GM23338 (cell line): ENCODE results near the gene TBP. TPM values are rescaled to one million over a fixed set of nuclear protein-coding genes. Genes with fewer than 3 reads are reported as not detected.
A peak's percentile ranks its signal among the peaks of the same experiment; 100 is the strongest.

Experiments
- ATAC-seq: fragments of 200-7000 bp; cut with Tn5 transposase; 3 replicates; pipeline ENCODE4 v1.9.1; 2020
- DNase-seq: peaks from one replicate; pipeline ENCODE4 v3.0.0-alpha.2; 2015; ENCODE audit warnings: low spot score
- H2AFZ ChIP-seq: fragments of 200-600 bp; sonication (generic); 2 replicates; pipeline ENCODE4 v1.8.0; 2016; ENCODE audit warnings: antibody characterized with exemption, mild to moderate bottlenecking, moderate library complexity
- H3F3A ChIP-seq: fragments of 200-600 bp; sonication (generic); replicated peaks from 2 replicates; pipeline ENCODE4 v1.8.0; 2017; ENCODE audit warnings: antibody characterized with exemption, mixed run types, low read depth
- H3K27ac ChIP-seq: fragments of 200-600 bp; sonication (generic); 2 replicates; pipeline ENCODE4 v1.6.1; 2016; ENCODE audit warnings: low read depth
- H3K27me3 ChIP-seq: fragments of 200-600 bp; sonication (generic); 2 replicates; pipeline ENCODE4 v1.8.0; 2016; ENCODE audit warnings: mild to moderate bottlenecking, mixed run types, moderate library complexity; ENCODE audit not compliant: insufficient read depth
- H3K36me3 ChIP-seq: fragments of 200-600 bp; sonication (generic); 2 replicates; pipeline ENCODE4 v1.8.0; 2016; ENCODE audit warnings: mild to moderate bottlenecking; ENCODE audit not compliant: insufficient read depth
- H3K4me1 ChIP-seq: fragments of 200-600 bp; sonication (generic); 2 replicates; pipeline ENCODE4 v1.8.0; 2016; ENCODE audit warnings: mild to moderate bottlenecking, moderate library complexity; ENCODE audit not compliant: insufficient read depth
- H3K4me2 ChIP-seq: fragments of 200-600 bp; sonication (generic); 2 replicates; pipeline ENCODE4 v1.7.1; 2017; ENCODE audit warnings: mixed run types
- H3K4me3 ChIP-seq: fragments of 200-600 bp; sonication (generic); 2 replicates; pipeline ENCODE4 v1.6.1; 2016; ENCODE audit warnings: mixed run types
- H3K79me2 ChIP-seq: fragments of 200-600 bp; sonication (generic); replicated peaks from 2 replicates; pipeline ENCODE4 v1.8.0; 2017; ENCODE audit warnings: mild to moderate bottlenecking; ENCODE audit not compliant: insufficient read depth
- H3K9me2 ChIP-seq: fragments of 200-600 bp; sonication (generic); 2 replicates; pipeline ENCODE4 v1.8.0; 2017; ENCODE audit not compliant: insufficient read depth
- H4K20me1 ChIP-seq: fragments of 200-600 bp; sonication (generic); replicated peaks from 2 replicates; pipeline ENCODE4 v1.8.0; 2017; ENCODE audit warnings: mild to moderate bottlenecking; ENCODE audit not compliant: insufficient read depth
- H3K27ac Mint-ChIP-seq: 2 replicates; pipeline ENCODE4 v1.8.0; 2020; ENCODE audit warnings: inconsistent platforms, mild to moderate bottlenecking, moderate library complexity, mixed read lengths
- H3K27me3 Mint-ChIP-seq: 3 replicates; pipeline ENCODE4 v1.8.0; 2022; ENCODE audit warnings: low read depth, mild to moderate bottlenecking, moderate library complexity, mixed read lengths, inconsistent platforms; ENCODE audit not compliant: insufficient read depth, poor library complexity
- H3K36me3 Mint-ChIP-seq: 3 replicates; pipeline ENCODE4 v1.8.0; 2021; ENCODE audit warnings: low read depth, mild to moderate bottlenecking, inconsistent platforms, moderate library complexity, mixed read lengths
- H3K4me1 Mint-ChIP-seq: 3 replicates; pipeline ENCODE4 v1.8.0; 2020; ENCODE audit warnings: mild to moderate bottlenecking, inconsistent platforms, mixed read lengths
- H3K4me3 Mint-ChIP-seq: 3 replicates; pipeline ENCODE4 v1.8.0; 2021; ENCODE audit warnings: moderate library complexity, mild to moderate bottlenecking, inconsistent platforms, mixed read lengths
- H3K9me3 Mint-ChIP-seq: 3 replicates; pipeline ENCODE4 v1.8.0; 2020; ENCODE audit warnings: moderate library complexity, mild to moderate bottlenecking, inconsistent platforms, mixed read lengths
- CREB1 ChIP-seq: fragments of 250-450 bp; sonication (Bioruptor Pico); IDR thresholded peaks from 2 replicates; pipeline ENCODE4 v1.5.0; 2020; ENCODE audit warnings: low read depth, mild to moderate bottlenecking, moderate library complexity
- EZH2 ChIP-seq: fragments of 200-600 bp; sonication (generic); IDR thresholded peaks from one replicate; pipeline ENCODE4 v1.8.0; 2017; ENCODE audit warnings: antibody characterized with exemption, mild to moderate bottlenecking, low read depth; ENCODE audit not compliant: unreplicated experiment
- EZH2phosphoT487 ChIP-seq: fragments of 200-600 bp; sonication (generic); IDR thresholded peaks from one replicate; pipeline ENCODE4 v1.8.1; 2018; ENCODE audit warnings: antibody characterized with exemption; ENCODE audit not compliant: unreplicated experiment
- JUNB ChIP-seq: IDR thresholded peaks from one replicate; pipeline ENCODE4 v1.6.1; 2016; ENCODE audit warnings: antibody characterized with exemption; ENCODE audit not compliant: unreplicated experiment
- NANOG ChIP-seq: IDR thresholded peaks from 2 replicates; pipeline ENCODE4 v1.6.1; 2016; ENCODE audit warnings: antibody characterized with exemption, borderline replicate concordance
- POLR2AphosphoS5 ChIP-seq: IDR thresholded peaks from 2 replicates; pipeline ENCODE4 v1.6.1; 2016; ENCODE audit warnings: antibody characterized with exemption, low read depth
- REST ChIP-seq: IDR thresholded peaks from one replicate; pipeline ENCODE4 v1.6.1; 2018; ENCODE audit warnings: antibody characterized with exemption; ENCODE audit not compliant: unreplicated experiment
- STAT1 ChIP-seq: IDR thresholded peaks from one replicate; pipeline ENCODE4 v1.6.1; 2016; ENCODE audit warnings: antibody characterized with exemption; ENCODE audit not compliant: unreplicated experiment
- ZNF114 ChIP-seq: fragments of 250-450 bp; sonication (Bioruptor Pico); IDR thresholded peaks from 2 replicates; pipeline ENCODE4 v1.5.0; 2020; ENCODE audit warnings: mild to moderate bottlenecking, moderate library complexity
- ZNF331 ChIP-seq: fragments of 250-450 bp; sonication (Bioruptor Pico); IDR thresholded peaks from 2 replicates; pipeline ENCODE4 v1.5.0; 2020; ENCODE audit warnings: low read depth, mild to moderate bottlenecking, moderate library complexity
- polyA plus RNA-seq: library from polyadenylated mRNA; unstranded; fragments of >200 nt; fragmentation: Nextera tagmentation; extraction: Ambion mirVana; gene quantifications from 2 replicates; pipeline ENCODE4 v1.2.1, GENCODE V29; 2016
- total RNA-seq: library from RNA; depleted of rRNA; stranded (reverse); fragments of >200 nt; shearing (Covaris generic); gene quantifications from 2 replicates; pipeline ENCODE4 v1.2.3, GENCODE V29; 2014
- TF ChIP-seq, protein P1 (sequence below): fragments of 250-450 bp; sonication (Bioruptor Pico); IDR thresholded peaks from 2 replicates; pipeline ENCODE4 v1.5.0; 2020; ENCODE audit warnings: mild to moderate bottlenecking, moderate library complexity

TBP gene
- total and polyA plus RNA-seq, 2 experiments from 2014 or later: 30.3 to 36.5 TPM

DNA sequence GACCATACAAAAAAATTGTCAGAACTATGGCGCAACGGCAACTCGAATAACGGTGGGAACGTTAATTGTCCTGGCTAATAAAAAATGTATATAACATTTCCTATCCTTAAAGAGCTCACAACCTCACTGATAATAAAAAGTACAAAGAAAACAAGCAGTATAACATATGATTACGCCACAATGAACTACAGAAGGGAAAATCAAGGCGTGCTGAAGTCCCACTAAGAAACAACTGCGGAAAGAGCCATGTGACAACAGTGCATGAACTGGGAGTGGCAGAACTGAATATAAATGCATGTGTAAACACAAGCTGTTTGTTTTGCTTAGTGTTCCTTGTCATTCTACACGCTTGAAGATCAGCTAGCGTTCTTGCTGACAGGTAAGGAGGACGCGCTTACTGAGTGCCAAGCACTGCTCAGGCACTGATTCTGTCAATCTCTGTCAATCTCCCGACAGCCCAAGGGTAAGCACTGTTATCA, 596 bp upstream of the TBP start (continued):
- no peak for TF ChIP-seq REST
- no peak for TF ChIP-seq POLR2AphosphoS5
- TF ChIP-seq EZH2phosphoT487: no peak

GRCh38 chr6:170554796-170555137, 598 bp downstream of the TBP start:
- H3K27ac ChIP-seq: peak overlapping the region; percentile 20
- Mint-ChIP-seq H3K4me1 (peaks cover 15% of the 10 kb centered on the region), H3K27ac (no peak overlapping the region), H3K27me3 (peaks cover 5% of the 10 kb centered on the region), H3K36me3 (peaks cover 24% of the 10 kb centered on the region), H3K4me3 (no peak overlapping the region), H3K9me3 (no peaks in the 10 kb centered on the region)
- no peaks in the 10 kb centered on the region for H3F3A ChIP-seq
- H3K4me1 ChIP-seq: peaks cover 23% of the 10 kb centered on the region
- peak overlapping the region; percentile 97 for H3K4me2 ChIP-seq
- H4K20me1 ChIP-seq: peaks cover 19% of the 10 kb centered on the region
- no peaks in the 10 kb centered on the region for H3K36me3 ChIP-seq
- no peaks in the 10 kb centered on the region for H3K27me3 ChIP-seq
- H3K4me3 ChIP-seq: peak overlapping the region; percentile 92
- peak overlapping the region; percentile 1 for H2AFZ ChIP-seq
- peaks cover 69% of the 10 kb centered on the region for H3K79me2 ChIP-seq
- DNase-seq (no peak), ATAC-seq (no peak)
- H3K9me2 ChIP-seq: no peaks in the 10 kb centered on the region
- no peak for TF ChIP-seq POLR2AphosphoS5
- TF ChIP-seq, protein P1, sequence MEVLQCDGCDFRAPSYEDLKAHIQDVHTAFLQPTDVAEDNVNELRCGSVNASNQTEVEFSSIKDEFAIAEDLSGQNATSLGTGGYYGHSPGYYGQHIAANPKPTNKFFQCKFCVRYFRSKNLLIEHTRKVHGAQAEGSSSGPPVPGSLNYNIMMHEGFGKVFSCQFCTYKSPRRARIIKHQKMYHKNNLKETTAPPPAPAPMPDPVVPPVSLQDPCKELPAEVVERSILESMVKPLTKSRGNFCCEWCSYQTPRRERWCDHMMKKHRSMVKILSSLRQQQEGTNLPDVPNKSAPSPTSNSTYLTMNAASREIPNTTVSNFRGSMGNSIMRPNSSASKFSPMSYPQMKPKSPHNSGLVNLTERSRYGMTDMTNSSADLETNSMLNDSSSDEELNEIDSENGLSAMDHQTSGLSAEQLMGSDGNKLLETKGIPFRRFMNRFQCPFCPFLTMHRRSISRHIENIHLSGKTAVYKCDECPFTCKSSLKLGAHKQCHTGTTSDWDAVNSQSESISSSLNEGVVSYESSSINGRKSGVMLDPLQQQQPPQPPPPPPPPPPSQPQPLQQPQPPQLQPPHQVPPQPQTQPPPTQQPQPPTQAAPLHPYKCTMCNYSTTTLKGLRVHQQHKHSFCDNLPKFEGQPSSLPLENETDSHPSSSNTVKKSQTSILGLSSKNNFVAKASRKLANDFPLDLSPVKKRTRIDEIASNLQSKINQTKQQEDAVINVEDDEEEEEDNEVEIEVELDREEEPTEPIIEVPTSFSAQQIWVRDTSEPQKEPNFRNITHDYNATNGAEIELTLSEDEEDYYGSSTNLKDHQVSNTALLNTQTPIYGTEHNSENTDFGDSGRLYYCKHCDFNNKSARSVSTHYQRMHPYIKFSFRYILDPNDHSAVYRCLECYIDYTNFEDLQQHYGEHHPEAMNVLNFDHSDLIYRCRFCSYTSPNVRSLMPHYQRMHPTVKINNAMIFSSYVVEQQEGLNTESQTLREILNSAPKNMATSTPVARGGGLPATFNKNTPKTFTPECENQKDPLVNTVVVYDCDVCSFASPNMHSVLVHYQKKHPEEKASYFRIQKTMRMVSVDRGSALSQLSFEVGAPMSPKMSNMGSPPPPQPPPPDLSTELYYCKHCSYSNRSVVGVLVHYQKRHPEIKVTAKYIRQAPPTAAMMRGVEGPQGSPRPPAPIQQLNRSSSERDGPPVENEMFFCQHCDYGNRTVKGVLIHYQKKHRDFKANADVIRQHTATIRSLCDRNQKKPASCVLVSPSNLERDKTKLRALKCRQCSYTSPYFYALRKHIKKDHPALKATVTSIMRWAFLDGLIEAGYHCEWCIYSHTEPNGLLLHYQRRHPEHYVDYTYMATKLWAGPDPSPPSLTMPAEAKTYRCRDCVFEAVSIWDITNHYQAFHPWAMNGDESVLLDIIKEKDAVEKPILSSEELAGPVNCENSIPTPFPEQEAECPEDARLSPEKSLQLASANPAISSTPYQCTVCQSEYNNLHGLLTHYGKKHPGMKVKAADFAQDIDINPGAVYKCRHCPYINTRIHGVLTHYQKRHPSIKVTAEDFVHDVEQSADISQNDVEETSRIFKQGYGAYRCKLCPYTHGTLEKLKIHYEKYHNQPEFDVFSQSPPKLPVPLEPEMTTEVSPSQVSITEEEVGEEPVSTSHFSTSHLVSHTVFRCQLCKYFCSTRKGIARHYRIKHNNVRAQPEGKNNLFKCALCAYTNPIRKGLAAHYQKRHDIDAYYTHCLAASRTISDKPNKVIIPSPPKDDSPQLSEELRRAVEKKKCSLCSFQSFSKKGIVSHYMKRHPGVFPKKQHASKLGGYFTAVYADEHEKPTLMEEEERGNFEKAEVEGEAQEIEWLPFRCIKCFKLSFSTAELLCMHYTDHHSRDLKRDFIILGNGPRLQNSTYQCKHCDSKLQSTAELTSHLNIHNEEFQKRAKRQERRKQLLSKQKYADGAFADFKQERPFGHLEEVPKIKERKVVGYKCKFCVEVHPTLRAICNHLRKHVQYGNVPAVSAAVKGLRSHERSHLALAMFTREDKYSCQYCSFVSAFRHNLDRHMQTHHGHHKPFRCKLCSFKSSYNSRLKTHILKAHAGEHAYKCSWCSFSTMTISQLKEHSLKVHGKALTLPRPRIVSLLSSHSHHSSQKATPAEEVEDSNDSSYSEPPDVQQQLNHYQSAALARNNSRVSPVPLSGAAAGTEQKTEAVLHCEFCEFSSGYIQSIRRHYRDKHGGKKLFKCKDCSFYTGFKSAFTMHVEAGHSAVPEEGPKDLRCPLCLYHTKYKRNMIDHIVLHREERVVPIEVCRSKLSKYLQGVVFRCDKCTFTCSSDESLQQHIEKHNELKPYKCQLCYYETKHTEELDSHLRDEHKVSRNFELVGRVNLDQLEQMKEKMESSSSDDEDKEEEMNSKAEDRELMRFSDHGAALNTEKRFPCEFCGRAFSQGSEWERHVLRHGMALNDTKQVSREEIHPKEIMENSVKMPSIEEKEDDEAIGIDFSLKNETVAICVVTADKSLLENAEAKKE (CRISPR knock-in tag): no peak
- no peak for TF ChIP-seq CREB1
- no peak for TF ChIP-seq NANOG
- TF ChIP-seq STAT1: no peak
- TF ChIP-seq REST: no peak
- no peak for TF ChIP-seq EZH2
- TF ChIP-seq EZH2phosphoT487: no peak
- no peak for TF ChIP-seq JUNB
- no peak for TF ChIP-seq ZNF331 (CRISPR knock-in tag)
- no peak for TF ChIP-seq ZNF114 (CRISPR knock-in tag)
